HEK293T (cell line): ENCODE measurements around the gene SNRNP48.

Experiments
- CTCF ChIA-PET: fragments of 350-600 bp; formaldehyde crosslinking; extraction: SDS; loops from one replicate; lab custom pipeline; 2021; ENCODE audit warnings: antibody characterized with exemption, inconsistent platforms; lab: Yijun Ruan, JAX
- POLR2A ChIA-PET: fragments of 350-600 bp; formaldehyde crosslinking; extraction: SDS; loops from one replicate; lab custom pipeline; 2020; ENCODE audit warnings: antibody characterized with exemption, inconsistent platforms; lab: Yijun Ruan, JAX
- DNase-seq: peaks from one replicate; pipeline ENCODE4 v3.0.0; 2012; ENCODE audit warnings: mixed read lengths; ENCODE audit errors: extremely low spot score
- ARNT ChIP-seq: fragments of 450-650 bp; IDR thresholded peaks from 2 replicates; pipeline ENCODE4 v1.6.1; 2017; ENCODE audit warnings: mild to moderate bottlenecking
- BHLHE40 ChIP-seq: fragments of 450-650 bp; IDR thresholded peaks from 2 replicates; pipeline ENCODE4 v1.6.1; 2016; ENCODE audit warnings: mild to moderate bottlenecking, moderate library complexity, borderline replicate concordance
- CTBP1 ChIP-seq: fragments of 450-650 bp; IDR thresholded peaks from 2 replicates; pipeline ENCODE4 v1.6.1; 2016; ENCODE audit warnings: borderline replicate concordance
- ELF4 ChIP-seq: fragments of 450-650 bp; IDR thresholded peaks from 2 replicates; pipeline ENCODE4 v1.6.1; 2017; ENCODE audit warnings: antibody characterized with exemption
- FOXA1 ChIP-seq: fragments of 450-650 bp; IDR thresholded peaks from 2 replicates; pipeline ENCODE4 v1.6.1; 2016; ENCODE audit warnings: mild to moderate bottlenecking
- FOXK2 ChIP-seq: fragments of 450-650 bp; IDR thresholded peaks from 2 replicates; pipeline ENCODE4 v1.6.1; 2016; ENCODE audit warnings: mild to moderate bottlenecking
- FOXM1 ChIP-seq: fragments of 450-650 bp; IDR thresholded peaks from 2 replicates; pipeline ENCODE4 v1.6.1; 2017; ENCODE audit warnings: mild to moderate bottlenecking, borderline replicate concordance
- HDGF ChIP-seq: fragments of 450-650 bp; IDR thresholded peaks from 2 replicates; pipeline ENCODE4 v1.6.1; 2017; ENCODE audit warnings: antibody characterized with exemption, borderline replicate concordance
- L3MBTL2 ChIP-seq: fragments of 450-650 bp; conservative IDR thresholded peaks from 2 replicates; pipeline ENCODE4 v1.6.1; 2016; ENCODE audit warnings: mild to moderate bottlenecking
- LEF1 ChIP-seq: fragments of 450-650 bp; IDR thresholded peaks from 2 replicates; pipeline ENCODE4 v1.6.1; 2017; ENCODE audit warnings: mild to moderate bottlenecking, borderline replicate concordance
- NFRKB ChIP-seq: fragments of 450-650 bp; IDR thresholded peaks from 2 replicates; pipeline ENCODE4 v1.6.1; 2016; ENCODE audit warnings: mild to moderate bottlenecking, moderate library complexity
- SP1 ChIP-seq: fragments of 450-650 bp; IDR thresholded peaks from 2 replicates; pipeline ENCODE4 v1.6.1; 2017
- SUZ12 ChIP-seq: fragments of 450-650 bp; IDR thresholded peaks from 2 replicates; pipeline ENCODE4 v1.6.1; 2016; ENCODE audit warnings: mild to moderate bottlenecking
- TARDBP ChIP-seq: fragments of 450-650 bp; IDR thresholded peaks from 2 replicates; pipeline ENCODE4 v1.6.1; 2016
- ZNF384 ChIP-seq: fragments of 450-650 bp; IDR thresholded peaks from 2 replicates; pipeline ENCODE4 v1.6.1; 2016
- TF ChIP-seq, protein P1 (sequence below): fragments of 450-650 bp; IDR thresholded peaks from 2 replicates; pipeline ENCODE4 v1.6.1; 2016

Gene SNRNP48

DNA sequence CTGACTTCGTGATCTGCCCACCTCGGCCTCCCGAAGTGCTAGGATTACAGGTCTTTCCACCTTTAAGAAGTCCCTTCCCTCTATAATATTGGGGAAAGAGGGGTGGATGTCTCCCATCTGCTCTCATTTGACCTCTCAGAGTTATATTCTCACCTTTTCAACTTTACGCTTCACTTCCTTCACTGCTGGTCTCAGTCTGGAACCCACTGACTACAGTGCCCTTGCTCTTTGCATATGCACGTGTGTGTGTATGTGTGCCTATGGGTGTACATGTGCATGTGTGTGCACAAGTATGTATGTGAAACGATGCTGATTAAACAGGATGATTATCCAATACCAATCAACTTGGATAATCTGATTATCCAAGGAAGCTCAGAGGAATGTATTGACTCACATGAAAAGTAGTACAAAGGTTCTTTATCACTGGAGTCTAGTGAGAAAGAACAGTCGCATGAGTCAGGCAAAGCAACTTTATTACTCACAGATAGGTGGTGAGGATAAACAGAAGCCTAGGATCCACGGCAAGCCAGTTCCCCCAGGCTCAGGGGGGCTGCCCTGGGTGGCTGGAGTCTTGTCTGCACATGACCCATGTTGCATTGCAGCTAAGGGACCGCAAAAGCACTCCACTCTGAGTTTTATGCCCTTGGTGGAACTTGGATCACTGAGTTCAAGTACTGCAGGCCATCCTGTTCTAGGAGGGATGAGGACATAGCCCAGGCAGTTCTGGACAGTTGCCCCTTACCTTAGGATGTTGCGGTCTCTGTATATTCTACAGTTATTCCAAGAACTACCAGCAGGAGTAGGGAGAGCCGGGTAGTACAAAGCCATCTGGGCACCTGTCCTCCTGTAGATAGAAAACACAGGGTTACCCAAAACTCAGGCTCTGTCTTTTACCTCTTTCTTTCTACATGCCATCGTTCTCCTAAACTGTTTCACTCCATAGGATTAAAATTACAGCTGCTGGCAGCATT lies 50.9 kb downstream of the SNRNP48 start:
- no peak for DNase-seq
- ChIA-PET CTCF (no interaction called here), POLR2A (no interaction called here)
- TF ChIP-seq BHLHE40, result no peak
- TF ChIP-seq ARNT, result no peak
- no peak for TF ChIP-seq LEF1
- no peak for TF ChIP-seq ELF4
- TF ChIP-seq, protein P1, sequence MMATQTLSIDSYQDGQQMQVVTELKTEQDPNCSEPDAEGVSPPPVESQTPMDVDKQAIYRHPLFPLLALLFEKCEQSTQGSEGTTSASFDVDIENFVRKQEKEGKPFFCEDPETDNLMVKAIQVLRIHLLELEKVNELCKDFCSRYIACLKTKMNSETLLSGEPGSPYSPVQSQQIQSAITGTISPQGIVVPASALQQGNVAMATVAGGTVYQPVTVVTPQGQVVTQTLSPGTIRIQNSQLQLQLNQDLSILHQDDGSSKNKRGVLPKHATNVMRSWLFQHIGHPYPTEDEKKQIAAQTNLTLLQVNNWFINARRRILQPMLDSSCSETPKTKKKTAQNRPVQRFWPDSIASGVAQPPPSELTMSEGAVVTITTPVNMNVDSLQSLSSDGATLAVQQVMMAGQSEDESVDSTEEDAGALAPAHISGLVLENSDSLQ, result no peak
- no peak for TF ChIP-seq FOXM1
- TF ChIP-seq NFRKB, result no peak
- no peak for TF ChIP-seq SUZ12
- TF ChIP-seq FOXK2, result no peak
- TF ChIP-seq HDGF, result no peak
- no peak for TF ChIP-seq SP1
- TF ChIP-seq CTBP1, result no peak
- no peak for TF ChIP-seq TARDBP
- no peak for TF ChIP-seq ZNF384
- no peak for TF ChIP-seq FOXA1
- TF ChIP-seq L3MBTL2, result no peak

DNA sequence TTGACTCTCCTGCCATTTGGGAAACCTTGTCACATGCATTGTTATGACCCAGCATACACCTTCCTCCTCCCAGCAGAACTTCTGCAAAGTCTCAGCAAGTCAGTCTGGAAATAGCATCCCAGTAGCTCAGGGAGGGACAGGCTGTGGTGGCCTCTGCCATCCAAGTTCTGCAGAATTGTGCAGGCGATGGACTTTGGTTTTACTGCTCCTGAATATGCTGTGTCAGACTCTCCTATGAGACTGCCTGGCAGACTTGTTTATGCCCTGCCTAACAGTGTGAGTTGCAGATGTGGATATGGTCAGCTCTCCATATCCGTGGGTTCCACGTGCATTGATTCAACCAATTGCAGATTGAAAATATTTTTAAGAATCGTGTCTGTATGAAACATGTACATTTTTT lies 52.8 kb downstream of the SNRNP48 start:
- ChIA-PET CTCF (no interaction called here), POLR2A (no interaction called here)
- no peak for DNase-seq
- TF ChIP-seq LEF1 (no peak), HDGF (no peak)

DNA sequence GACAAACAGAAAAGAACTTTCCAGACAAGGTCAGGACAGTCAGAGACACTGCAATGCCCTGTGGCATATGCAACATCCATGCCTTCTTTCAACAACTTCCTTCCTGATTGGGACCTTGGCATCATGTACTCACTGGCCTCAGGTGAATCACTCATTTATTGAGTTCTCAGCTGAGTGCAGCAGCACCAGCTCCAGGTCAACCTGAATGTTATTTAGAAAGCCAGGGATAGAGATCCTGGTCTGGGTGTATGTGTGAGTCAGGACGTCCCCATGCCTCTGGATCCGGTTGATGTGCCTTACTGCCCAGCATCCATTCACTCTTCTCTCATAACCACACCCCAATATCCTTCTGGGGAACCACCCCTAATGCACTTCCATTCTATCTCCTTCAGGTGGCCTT lies 54.4 kb downstream of the SNRNP48 start:
- POLR2A ChIA-PET, result no interaction called here
- CTCF ChIA-PET, result no interaction called here
- TF ChIP-seq, protein P1, result no peak
- TF ChIP-seq HDGF, result no peak
- no peak for TF ChIP-seq SUZ12
- no peak for TF ChIP-seq FOXM1
- no peak for TF ChIP-seq BHLHE40
- no peak for TF ChIP-seq L3MBTL2
- TF ChIP-seq FOXK2, result no peak
- TF ChIP-seq ELF4, result no peak
- TF ChIP-seq SP1, result no peak
- TF ChIP-seq CTBP1, result no peak
- TF ChIP-seq ZNF384, result no peak
- no peak for TF ChIP-seq ARNT
- TF ChIP-seq NFRKB, result no peak
- DNase-seq, result no peak

DNA sequence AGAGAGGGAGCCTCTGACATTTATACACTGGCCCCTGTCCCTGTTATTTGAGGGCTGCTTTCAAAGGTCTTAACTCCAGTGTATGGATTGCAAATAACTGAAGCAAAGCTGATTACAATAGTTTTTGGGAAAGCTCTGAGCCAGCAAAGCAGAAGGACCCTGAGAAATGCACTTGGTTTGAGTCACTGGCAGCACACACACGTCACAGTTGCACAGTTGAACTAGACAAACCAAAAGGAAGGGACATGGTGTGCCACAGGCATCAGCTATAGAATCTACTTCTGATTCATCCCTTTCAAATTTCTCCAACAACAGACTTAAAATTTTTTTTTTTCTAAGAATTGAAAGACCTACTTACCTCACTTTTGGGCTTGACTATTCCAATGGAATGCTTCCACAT lies 56.4 kb downstream of the SNRNP48 start:
- CTCF ChIA-PET, result no interaction called here
- POLR2A ChIA-PET, result no interaction called here
- DNase-seq, result no peak
- TF ChIP-seq ARNT, result no peak
- no peak for TF ChIP-seq FOXA1
- no peak for TF ChIP-seq L3MBTL2
- TF ChIP-seq FOXK2, result no peak
- TF ChIP-seq HDGF, result no peak
- TF ChIP-seq NFRKB, result no peak

DNA sequence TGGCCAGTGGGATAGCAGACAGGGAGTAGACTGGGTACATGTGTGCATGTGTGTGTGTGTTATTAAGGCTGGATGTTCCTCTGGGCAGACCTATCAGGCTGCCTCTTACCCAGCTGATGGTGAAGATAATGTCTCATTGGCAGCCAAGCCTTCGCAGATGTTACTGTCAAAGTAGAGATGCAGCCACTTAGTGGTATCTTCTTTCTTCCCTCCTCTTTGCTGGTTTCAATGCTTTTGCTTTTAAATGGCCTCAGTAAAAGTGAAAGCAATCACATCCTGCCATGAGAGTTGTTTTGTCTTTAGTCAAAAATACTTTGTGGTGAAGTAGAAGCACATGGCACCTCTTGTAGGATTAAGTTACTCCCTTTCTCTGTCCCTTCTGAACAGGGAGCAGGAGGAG lies 57.5 kb downstream of the SNRNP48 start:
- TF ChIP-seq TARDBP, result no peak
- TF ChIP-seq, protein P1, result no peak
- TF ChIP-seq FOXM1, result no peak
- TF ChIP-seq SUZ12, result no peak
- no peak for TF ChIP-seq ZNF384
- no peak for TF ChIP-seq CTBP1
- no peak for TF ChIP-seq L3MBTL2
- POLR2A ChIA-PET, result interaction anchor here (1.3 kb wide), 1 partner anchor 26 kb away, joined by 3 read pairs; no protein-coding TSS in a partner anchor
- no peak for DNase-seq
- CTCF ChIA-PET, result no interaction called here

DNA sequence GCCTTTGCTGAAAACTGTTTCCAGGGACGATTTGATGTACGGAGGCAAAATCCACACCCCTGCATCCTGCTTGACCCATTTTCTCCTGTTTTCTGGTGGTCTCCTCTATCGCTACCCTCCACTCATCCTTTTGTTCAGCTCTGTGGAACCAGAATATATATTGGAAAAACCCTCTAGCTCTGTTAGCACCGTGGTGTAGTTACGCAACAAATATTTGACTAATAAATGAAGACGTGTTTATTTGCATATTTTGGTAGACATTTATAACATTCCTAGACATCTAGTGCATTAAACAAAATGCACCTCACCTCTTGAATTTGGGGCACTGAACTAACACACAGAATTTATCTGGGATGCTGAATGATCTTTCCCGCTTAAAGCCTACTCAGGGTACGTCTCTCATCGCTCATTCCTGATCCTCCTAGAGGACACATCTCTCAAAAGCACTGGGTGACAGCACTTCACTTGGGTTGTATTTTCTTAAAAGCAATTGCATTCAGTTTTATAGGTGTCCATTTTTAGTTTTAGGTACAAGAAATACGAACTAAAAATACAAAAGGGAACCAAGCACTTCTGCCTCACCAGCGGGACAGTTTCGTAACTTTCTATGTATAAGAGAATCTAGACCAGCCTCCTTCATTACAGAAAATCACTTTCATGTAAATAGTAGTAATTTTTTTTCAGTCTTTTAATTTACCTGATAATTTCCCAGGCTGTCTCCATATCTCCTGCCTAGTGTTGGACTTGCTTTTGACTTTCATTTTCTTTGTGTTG lies 59.2 kb downstream of the SNRNP48 start:
- DNase-seq, result no peak
- CTCF ChIA-PET, result no interaction called here
- TF ChIP-seq FOXA1 (no peak), SUZ12 (no peak)
- POLR2A ChIA-PET, result no interaction called here
